Body of pancreas (tissue), 4 donors: ENCODE results near the gene CRACDL.

Source experiments
- POLR2A ChIP-seq, 3 donors: fragments of 450-650 bp; IDR thresholded peaks; one replicate each; pipeline ENCODE4 v1.6.1; 2016; ENCODE audit warnings: antibody characterized with exemption in 3 of 3, mild to moderate bottlenecking in 2 of 3
- TF ChIP-seq, protein P1 (sequence below), 7 experiments: fragments of 450-650 bp in 4 of 7; fragments of 200-600 bp in 3 of 7; sonication (generic) in 3 of 7; IDR thresholded peaks; one replicate each; pipeline ENCODE4 v1.5.1; 2016 to 2019; ENCODE audit warnings: antibody characterized with exemption in 7 of 7

DNA sequence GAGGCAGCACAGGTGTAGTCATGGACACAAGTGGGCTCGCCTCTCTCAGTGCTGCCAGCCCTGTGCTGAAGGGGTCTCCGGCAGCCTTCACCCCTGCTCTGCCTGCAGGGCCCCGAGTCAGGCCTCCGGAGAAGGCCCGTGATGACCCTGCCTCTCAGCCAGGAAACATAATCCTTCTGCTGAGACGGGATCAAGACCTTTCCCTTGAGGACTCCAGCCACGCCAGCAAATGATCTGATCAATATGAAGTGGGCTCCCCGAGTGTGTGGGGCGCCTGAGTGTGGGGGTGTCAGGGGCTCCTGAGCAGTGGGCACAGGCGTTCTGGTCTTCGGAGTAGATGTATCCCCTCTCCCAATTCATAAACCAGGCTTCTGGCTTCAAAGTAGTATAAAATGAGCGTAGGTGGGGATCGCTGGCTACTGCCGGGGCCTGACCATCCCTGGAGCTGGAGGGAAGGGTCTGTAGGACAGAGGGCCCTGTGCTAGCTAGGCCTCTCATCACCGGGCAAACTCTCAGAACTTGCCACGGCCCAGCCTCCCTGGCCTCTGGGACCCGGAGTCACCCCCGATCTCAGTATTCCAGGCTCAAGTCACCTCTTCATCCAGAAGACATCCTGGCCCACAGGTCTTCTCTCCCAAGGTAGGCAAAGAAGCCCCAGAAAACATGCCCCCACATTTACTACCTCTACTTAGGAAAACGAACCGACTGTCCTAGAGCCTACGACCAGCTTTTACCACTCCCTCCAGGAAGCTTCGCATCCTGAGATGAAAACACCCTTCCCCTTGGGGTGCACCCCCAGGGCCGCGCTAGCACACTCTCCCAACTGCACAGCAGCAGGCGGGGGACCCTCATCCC, 33.6 kb downstream of the CRACDL start:
- TF ChIP-seq, protein P1, sequence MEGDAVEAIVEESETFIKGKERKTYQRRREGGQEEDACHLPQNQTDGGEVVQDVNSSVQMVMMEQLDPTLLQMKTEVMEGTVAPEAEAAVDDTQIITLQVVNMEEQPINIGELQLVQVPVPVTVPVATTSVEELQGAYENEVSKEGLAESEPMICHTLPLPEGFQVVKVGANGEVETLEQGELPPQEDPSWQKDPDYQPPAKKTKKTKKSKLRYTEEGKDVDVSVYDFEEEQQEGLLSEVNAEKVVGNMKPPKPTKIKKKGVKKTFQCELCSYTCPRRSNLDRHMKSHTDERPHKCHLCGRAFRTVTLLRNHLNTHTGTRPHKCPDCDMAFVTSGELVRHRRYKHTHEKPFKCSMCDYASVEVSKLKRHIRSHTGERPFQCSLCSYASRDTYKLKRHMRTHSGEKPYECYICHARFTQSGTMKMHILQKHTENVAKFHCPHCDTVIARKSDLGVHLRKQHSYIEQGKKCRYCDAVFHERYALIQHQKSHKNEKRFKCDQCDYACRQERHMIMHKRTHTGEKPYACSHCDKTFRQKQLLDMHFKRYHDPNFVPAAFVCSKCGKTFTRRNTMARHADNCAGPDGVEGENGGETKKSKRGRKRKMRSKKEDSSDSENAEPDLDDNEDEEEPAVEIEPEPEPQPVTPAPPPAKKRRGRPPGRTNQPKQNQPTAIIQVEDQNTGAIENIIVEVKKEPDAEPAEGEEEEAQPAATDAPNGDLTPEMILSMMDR (IDR thresholded peaks at IDR 0.05), result no peak
- no peak for TF ChIP-seq POLR2A (IDR thresholded peaks at IDR 0.05)
